GM18508 (cell line): ENCODE measurements around the gene KLK13.

Experiments used
- ATAC-seq: cut with Tn5 transposase; IDR thresholded peaks from one replicate; pipeline ENCODE4 v1.9.1; 2021; ENCODE audit warnings: moderate number of reproducible peaks; ENCODE audit not compliant: insufficient read depth, unreplicated experiment

The KLK13 gene

DNA sequence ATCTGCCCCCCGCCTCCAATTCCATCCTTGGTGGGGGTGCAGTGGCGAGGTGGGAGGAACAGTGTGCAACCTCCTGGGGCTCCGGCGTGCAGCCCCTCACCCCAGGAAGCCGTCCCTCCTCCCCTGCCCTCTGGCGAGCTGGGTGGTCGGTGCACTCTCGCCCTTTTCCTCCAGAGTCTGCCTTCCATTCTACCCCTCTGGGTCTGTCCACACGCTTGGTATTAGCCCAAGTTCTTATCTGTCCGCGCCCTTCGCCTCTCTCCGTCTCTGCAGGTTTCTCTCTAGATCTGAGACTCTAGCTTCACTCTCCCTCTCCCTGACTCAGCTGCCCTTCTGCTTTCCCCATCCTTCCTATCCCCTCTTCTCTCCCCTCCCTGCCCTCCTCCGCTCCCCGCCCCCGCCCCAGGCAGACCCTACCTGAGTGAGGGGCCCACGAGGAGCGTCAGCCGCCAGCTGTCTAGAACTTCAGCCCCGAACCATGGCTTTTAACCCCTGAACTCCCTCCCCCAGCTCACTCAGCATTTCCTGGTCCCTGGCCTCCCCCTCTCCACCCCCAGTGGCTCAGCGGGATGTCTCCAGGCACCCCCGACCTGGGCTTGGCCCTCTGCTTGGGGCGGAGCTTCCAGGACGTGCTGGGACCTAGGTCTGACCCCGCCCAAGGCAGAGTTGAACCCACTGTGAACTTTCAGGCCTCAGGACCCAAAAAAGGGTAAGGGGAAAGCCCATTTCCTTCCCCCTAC is 499 bp upstream of the KLK13 start:
- no peak for ATAC-seq

DNA sequence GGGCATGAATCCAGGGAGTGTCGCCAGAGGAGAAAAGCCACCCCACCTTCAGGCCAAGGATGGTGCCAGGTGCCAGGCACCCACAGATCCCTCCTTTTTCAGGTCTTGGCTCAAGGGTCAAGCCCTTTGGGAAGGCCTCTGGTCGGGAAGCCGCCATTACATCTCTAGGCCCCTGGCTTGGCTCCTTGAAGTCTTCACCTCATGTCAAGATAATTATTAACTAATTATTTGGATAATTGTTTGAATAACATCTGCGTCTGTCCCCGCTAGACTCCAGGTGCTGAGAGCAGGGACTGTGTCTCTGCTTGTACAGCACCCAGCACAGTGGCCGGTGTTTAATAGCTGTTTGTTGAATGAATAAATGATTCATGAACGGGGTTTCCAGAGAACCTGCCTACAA is 1.2 kb downstream of the KLK13 start:
- ATAC-seq, result no peak

- no peak for ATAC-seq
Measured at GRCh38 chr19:51060973-51061372, 3.9 kb downstream of the KLK13 start.

GRCh38 chr19:51060336-51060735 is 4.6 kb downstream of the KLK13 start:
- ATAC-seq, result no peak

DNA sequence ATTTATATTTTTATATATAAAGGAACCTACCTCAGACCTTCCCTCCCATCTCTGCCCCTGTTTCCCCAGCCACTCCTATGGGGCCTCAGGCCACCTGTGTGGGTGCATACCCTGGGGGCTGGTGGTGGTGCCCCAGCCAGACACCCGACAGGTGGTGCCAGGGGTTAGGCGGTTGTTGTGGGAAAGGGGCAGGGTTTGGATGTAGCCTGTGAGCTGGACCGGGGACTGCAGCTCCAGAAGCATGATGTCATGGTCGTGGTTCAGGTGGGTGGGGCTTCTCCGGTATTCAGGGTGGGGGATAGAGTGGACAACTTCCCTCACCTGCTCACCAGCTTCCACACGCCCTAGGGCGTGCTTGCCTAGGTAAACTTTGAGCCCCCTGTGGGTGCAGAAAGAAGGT is 5.2 kb downstream of the KLK13 start:
- ATAC-seq, result no peak

GRCh38 chr19:51055866-51056265 is 9.0 kb downstream of the KLK13 start:
- no peak for ATAC-seq

DNA sequence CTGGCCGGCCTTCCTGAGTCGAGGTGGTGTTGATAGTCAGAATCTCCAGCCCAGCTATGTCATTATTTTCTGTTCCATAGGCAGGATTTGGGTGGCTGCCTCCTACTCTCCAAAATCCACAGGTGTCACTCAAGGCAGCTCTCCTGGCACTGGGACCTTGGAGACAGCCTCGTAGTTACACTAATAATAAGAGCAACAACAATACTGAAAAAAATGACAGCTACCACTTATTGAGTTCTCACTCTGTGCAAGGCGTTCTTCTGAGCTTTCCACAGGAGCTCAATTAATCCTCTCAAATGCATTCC is 17.9 kb downstream of the KLK13 start:
- ATAC-seq, result no peak

DNA sequence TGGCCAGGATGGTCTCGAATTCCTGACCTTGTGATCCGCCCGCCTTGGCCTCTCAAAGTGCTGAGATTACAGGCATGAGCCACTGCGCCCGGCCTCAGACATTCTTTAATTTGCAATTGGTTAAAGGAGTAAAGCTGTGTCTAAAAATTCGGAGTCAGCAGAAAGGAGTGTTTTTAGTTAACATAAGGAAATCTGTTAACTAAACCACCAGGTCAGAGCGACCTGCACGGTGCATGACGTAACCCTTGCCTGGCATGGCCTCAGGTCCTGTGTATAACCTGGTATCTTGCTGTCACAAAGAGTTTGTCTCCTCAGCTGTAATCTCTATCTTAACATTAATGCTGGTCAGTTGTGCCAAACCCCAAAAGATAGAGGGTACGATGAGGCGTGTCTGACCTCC is 20.6 kb downstream of the KLK13 start:
- ATAC-seq, result no peak

GRCh38 chr19:51043497-51043896 is 21.4 kb downstream of the KLK13 start:
- ATAC-seq, result no peak

GRCh38 chr19:51040151-51040550 is 24.7 kb downstream of the KLK13 start:
- ATAC-seq, result no peak

DNA sequence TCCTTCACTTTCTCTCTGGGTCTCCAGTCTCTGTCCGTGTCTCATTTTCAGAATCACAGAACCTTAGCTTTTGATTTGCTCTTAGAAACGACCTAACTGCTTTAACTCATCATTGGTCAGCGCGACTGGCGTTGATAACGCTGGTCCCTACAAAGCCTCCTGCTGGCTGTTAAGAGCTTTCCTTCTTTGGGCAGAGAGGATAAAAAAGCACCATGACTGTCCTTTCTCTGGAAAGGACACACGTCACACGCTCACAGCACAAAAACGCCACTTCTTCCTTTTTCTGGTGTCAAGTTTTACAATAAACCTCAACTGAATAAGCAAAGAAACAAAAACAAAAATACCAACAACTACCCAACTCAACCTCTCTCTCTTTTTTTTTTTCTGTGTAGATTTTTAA is 28.4 kb downstream of the KLK13 start:
- ATAC-seq, result no peak

DNA sequence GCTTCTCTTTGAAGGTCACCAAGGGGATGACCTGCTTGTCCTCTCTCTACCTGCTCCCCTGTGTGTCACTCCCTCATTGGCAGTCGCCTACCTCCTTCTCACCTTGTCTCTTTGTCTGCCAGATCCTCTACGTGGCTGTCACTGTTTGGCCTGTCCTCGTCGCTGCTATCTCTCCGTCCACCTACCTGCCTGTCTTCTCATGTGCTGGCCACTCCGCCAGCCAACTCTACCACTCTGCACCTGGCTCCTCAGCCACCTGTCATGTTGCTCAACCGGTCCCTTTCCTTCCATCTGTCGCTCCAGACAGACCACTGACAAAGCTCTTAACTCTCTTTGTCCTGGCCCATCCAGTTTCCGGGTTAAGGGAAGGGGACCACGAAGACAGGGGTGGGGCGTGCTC is 30.2 kb downstream of the KLK13 start, which contains the start of gene KLK12:
Gene KLK12 (minus strand): TSS at position 299 of the 400 bp plus-strand sequence. CDS start 381 bp downstream, outside the sequence.
- no peak for ATAC-seq

DNA sequence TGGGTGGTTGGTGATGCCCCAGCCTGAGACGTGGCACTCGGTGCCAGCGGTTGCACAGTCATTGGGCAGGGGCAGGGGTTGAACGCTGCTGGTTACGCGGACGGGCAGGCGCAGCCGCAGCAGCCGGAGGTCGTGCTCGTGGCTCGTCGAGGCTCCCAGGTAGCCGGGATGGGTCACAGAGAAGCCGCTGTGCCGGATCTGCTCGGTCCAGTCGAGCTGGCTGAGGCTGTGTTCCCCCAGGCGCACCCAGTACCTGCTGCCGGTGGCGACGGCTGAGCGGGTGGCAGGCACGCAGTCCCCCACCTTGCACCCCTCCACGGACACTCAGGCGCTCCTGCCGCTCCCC is 33.0 kb downstream of the KLK13 start:
- ATAC-seq, result no peak

- no peak for ATAC-seq
Measured at GRCh38 chr19:51031220-51031879, 33.5 kb downstream of the KLK13 start.

DNA sequence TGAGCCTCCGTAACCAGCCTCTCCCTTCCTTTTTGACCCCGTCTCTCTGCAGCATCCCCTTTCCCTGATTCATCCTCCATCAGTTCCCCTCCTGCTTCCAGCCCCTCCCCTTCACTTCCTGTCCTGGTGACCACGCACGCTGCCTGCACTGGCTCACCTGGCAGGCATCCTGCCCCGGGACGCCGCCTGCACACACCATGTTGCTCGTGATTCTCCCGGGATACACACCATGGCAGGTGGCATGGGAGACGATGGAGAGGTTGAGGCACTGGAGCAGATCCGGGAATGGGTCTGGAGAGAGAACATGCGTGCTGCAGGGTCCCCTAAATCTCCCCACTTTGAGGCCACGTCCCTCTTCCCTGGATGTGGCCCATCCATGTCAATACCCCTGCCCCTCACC is 34.3 kb downstream of the KLK13 start:
- no peak for ATAC-seq

- ATAC-seq, result no peak
Measured at GRCh38 chr19:51029718-51030117, 35.2 kb downstream of the KLK13 start.

DNA sequence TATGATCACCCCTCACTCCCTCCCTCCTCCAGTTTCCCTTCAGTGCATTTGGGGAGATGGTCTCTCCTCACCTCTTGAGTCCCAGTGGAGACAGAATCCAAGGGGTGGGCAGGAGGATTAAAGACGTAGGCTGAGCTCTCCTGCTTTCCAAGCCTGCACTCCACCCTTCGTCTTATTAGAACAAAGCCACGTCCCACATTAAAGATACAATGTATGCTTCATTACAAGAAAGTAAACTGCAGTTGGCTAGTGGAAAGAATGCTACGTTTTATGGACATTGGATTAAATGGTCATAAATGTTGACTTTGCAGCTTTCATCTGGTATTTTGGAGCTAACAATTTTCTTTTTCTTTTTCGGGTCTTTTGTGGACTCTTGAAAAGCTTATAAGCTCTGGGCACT is 37.0 kb downstream of the KLK13 start:
- ATAC-seq, result no peak

- ATAC-seq, result no peak
Measured at GRCh38 chr19:51027126-51027806, 37.6 kb downstream of the KLK13 start.

DNA sequence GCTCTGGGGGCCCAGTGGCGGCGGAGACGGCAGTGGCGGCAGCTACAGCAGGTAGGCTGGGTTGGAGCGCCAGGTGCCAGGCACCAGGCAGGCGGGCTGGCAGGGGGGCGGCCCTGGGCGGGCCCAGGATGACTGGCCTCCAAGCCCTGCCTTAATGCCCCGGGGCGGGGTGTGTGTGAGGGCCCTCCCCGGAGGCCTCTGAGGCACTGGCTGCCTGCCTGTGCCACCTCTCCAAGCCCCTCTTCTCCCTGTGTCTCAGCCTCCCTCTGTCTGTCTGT is 38.4 kb downstream of the KLK13 start, which contains the start of gene KLK11:
Gene KLK11 (minus strand): TSS at position 63 of the 278 bp plus-strand sequence. CDS start 985 bp downstream, outside the sequence.
- no peak for ATAC-seq

- no peak for ATAC-seq
Measured at GRCh38 chr19:51025809-51026553, 38.9 kb downstream of the KLK13 start.

GRCh38 chr19:51025401-51025800 is 39.5 kb downstream of the KLK13 start:
- ATAC-seq, result no peak
